Osteocyte (in vitro differentiated cells): ENCODE data around the gene C19orf47. TPM values are rescaled to one million over a fixed set of nuclear protein-coding genes. Genes with fewer than 3 reads are reported as not detected.

ENCODE experiments used
- DNase-seq: peaks from one replicate; pipeline ENCODE4 v3.0.0; 2021; ENCODE audit warnings: mixed read lengths; ENCODE audit not compliant: unreplicated experiment; ENCODE audit errors: extremely low spot score
- H3K27ac Mint-ChIP-seq: one replicate; pipeline ENCODE4 v1.8.0; 2021; ENCODE audit warnings: mild to moderate bottlenecking, mixed read lengths; ENCODE audit not compliant: unreplicated experiment
- H3K27me3 Mint-ChIP-seq: one replicate; pipeline ENCODE4 v1.8.0; 2021; ENCODE audit warnings: mixed read lengths; ENCODE audit not compliant: unreplicated experiment
- H3K36me3 Mint-ChIP-seq: one replicate; pipeline ENCODE4 v1.8.0; 2021; ENCODE audit warnings: mixed read lengths; ENCODE audit not compliant: unreplicated experiment
- H3K4me1 Mint-ChIP-seq: one replicate; pipeline ENCODE4 v1.8.0; 2021; ENCODE audit warnings: mixed read lengths; ENCODE audit not compliant: unreplicated experiment
- H3K4me3 Mint-ChIP-seq: one replicate; pipeline ENCODE4 v1.8.0; 2021; ENCODE audit warnings: mild to moderate bottlenecking, moderate library complexity, mixed read lengths; ENCODE audit not compliant: unreplicated experiment
- H3K9me3 Mint-ChIP-seq: one replicate; pipeline ENCODE4 v1.8.0; 2021; ENCODE audit warnings: mixed read lengths; ENCODE audit not compliant: unreplicated experiment
- CTCF ChIP-seq: fragments of 200-600 bp; sonication (generic); IDR thresholded peaks from 2 replicates; pipeline ENCODE4 v1.5.0; 2021; ENCODE audit warnings: antibody characterized with exemption, mild to moderate bottlenecking, moderate library complexity
- total RNA-seq: library from RNA; stranded (reverse); gene quantifications from 2 replicates; pipeline ENCODE4 v1.2.1, GENCODE V29; 2021

C19orf47 gene
- total RNA-seq, 1 donor from 2014 or later = 16.6 TPM

GRCh38 chr19:40344422-40344821, 3.8 kb downstream of the C19orf47 start:
- H3K4me3 Mint-ChIP-seq = no peak overlapping the region

GRCh38 chr19:40342644-40343311, 5.4 kb downstream of the C19orf47 start:
- Mint-ChIP-seq H3K36me3 (peaks cover 6% of the 10 kb centered on the region), H3K4me1 (peaks cover 27% of the 10 kb centered on the region), H3K4me3 (no peak overlapping the region), H3K27ac (peak overlapping the region; percentile 93), H3K9me3 (no peaks in the 10 kb centered on the region), H3K27me3 (no peaks in the 10 kb centered on the region)
- DNase-seq = no peak
- no peak for TF ChIP-seq CTCF

More at GRCh38 chr19:40344422-40344821, 3.8 kb downstream of the C19orf47 start:
- no peaks in the 10 kb centered on the region for H3K9me3 Mint-ChIP-seq
- DNase-seq = no peak
- H3K4me1 Mint-ChIP-seq = peaks cover 32% of the 10 kb centered on the region
- no peak for TF ChIP-seq CTCF
- H3K36me3 Mint-ChIP-seq = peaks cover under 1% of the 10 kb centered on the region
- no peaks in the 10 kb centered on the region for H3K27me3 Mint-ChIP-seq
- peak overlapping the region; percentile 6 for H3K27ac Mint-ChIP-seq

DNA sequence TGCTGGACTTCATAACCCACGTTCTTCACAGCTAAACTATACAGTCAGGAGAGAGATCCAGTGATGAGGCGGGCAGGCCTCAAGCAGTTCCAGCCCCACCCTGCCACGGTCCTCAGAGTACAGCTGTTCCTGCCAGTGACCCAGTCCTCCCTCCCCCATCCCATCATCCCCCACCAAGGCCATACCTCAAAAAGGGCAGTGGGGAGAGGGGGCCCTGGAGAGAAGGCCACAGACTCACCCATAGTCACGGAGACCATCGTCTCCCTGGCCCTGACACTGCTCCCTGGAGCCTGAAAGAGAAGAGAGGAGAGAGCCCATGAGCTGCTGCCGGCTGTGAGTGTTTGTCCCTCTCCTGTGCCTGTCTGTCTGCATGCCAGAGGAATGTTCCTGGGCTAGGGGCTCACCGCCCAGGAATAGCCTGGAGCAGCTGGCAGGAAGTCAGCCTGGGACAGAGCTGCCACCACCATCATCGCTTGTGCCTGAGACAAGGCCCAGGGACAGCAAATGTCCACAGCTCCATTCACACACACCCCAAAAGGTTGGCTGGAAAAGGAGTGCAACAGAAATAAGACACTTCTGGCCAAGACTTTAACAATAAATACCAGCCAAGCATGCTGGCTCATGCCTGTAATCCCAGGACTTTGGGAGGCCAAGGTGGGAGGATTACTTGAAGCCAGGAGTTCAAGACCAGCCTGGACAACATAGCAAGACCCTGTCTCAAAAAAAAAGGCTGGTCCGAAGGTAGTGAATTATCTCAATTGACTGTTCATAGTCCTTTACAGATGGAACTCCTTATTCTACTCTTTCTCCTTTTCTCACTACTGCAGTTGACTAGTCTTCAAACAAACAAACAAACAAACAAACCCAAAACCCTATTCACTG, 6.4 kb downstream of the C19orf47 start:
- no peak for DNase-seq
- no peaks in the 10 kb centered on the region for H3K27me3 Mint-ChIP-seq
- no peak for TF ChIP-seq CTCF
- H3K4me1 Mint-ChIP-seq = peaks cover 18% of the 10 kb centered on the region
- H3K36me3 Mint-ChIP-seq = peaks cover 6% of the 10 kb centered on the region
- H3K9me3 Mint-ChIP-seq = no peaks in the 10 kb centered on the region
- H3K27ac Mint-ChIP-seq = peak overlapping the region; percentile 93
- peak overlapping the region; percentile 44 for H3K4me3 Mint-ChIP-seq

- no peak overlapping the region for H3K4me3 Mint-ChIP-seq
- peaks cover 6% of the 10 kb centered on the region for H3K36me3 Mint-ChIP-seq
- no peak for TF ChIP-seq CTCF
- H3K27ac Mint-ChIP-seq = no peak overlapping the region
- peaks cover 17% of the 10 kb centered on the region for H3K4me1 Mint-ChIP-seq
- no peak for DNase-seq
- H3K27me3 Mint-ChIP-seq = no peaks in the 10 kb centered on the region
- H3K9me3 Mint-ChIP-seq = no peaks in the 10 kb centered on the region
Observed at GRCh38 chr19:40339018-40339728, 9.0 kb downstream of the C19orf47 start.
